Testis (tissue), 3 donors: Measurements from ENCODE around the gene GNPAT. TPM values are rescaled to one million over a fixed set of nuclear protein-coding genes. Genes with fewer than 3 reads are reported as not detected.
A peak's percentile ranks its signal among the peaks of the same experiment; 100 is the strongest.
"Not testable (repeated sequence)": the region's sequence is repeated elsewhere in the genome, so short reads cannot be mapped to it uniquely, and the experiment has no call there.

Experiments used
- DNase-seq: peaks from one replicate; pipeline ENCODE4 v3.0.0-alpha.2; 2019
- H3K27ac ChIP-seq, 2 donors: fragments of 200-600 bp; sonication (generic); one replicate each; pipeline ENCODE4 v1.5.1; 2019
- H3K27me3 ChIP-seq: fragments of 200-600 bp; sonication (generic); one replicate; pipeline ENCODE4 v1.5.1; 2019
- H3K36me3 ChIP-seq: fragments of 200-600 bp; sonication (generic); one replicate; pipeline ENCODE4 v1.5.1; 2017; ENCODE audit warnings: low read depth; ENCODE audit errors: missing control alignments
- H3K4me1 ChIP-seq: fragments of 200-600 bp; sonication (generic); one replicate; pipeline ENCODE4 v1.5.1; 2019
- H3K4me3 ChIP-seq, 2 donors: fragments of 200-600 bp; sonication (generic); one replicate each; pipeline ENCODE4 v1.5.1; 2017 to 2019
- H3K9me3 ChIP-seq: fragments of 200-600 bp; sonication (generic); one replicate; pipeline ENCODE4 v1.5.1; 2017
- CTCF ChIP-seq, 3 experiments: fragments of 450-650 bp in 2 of 3; fragments of 200-600 bp in 1 of 3; sonication (generic) in 1 of 3; IDR thresholded peaks; one replicate each; pipeline ENCODE4 v1.5.1; 2016 to 2019; ENCODE audit warnings: antibody characterized with exemption in 3 of 3, mild to moderate bottlenecking in 2 of 3, moderate library complexity in 1 of 3
- POLR2A ChIP-seq: fragments of 450-650 bp; IDR thresholded peaks from one replicate; pipeline ENCODE4 v1.6.1; 2017; ENCODE audit warnings: antibody characterized with exemption, mild to moderate bottlenecking, moderate library complexity
- WGBS, 2 donors: methylation state at CpG; one replicate each; pipeline ENCODE4 v1.1.5; 2018; 5-methylcytosine and 5-hydroxymethylcytosine counted together
- intact Hi-C: fragments of 100-400 bp; cut with DNase I; formaldehyde crosslinking; loops from one replicate; pipeline ENCODE4 v1.15.1; 2023; ENCODE audit warnings: low total_unique reads
- polyA plus RNA-seq: library from polyadenylated mRNA; stranded (reverse); fragments of 350-450 nt; fragmentation: Illumina TruSeq; extraction: RNeasy Lipid Tissue Mini Kit (QIAGEN cat#74804); gene quantifications from one replicate; pipeline ENCODE4 v1.2.3, GENCODE V29; 2014; ENCODE audit warnings: low read depth, low replicate concordance; ENCODE audit not compliant: insufficient read depth
- total RNA-seq, 2 donors: library from RNA; depleted of rRNA; stranded (reverse); fragments of >200 nt; gene quantifications; one replicate each; pipeline ENCODE4 v1.2.3, GENCODE V29; 2016

GNPAT gene
- total and polyA plus RNA-seq, 3 donors from 2014 or later, result 35.0 to 71.9 (median 43.5) TPM

GRCh38 chr1:231211005-231211857 lies 29.8 kb upstream of the GNPAT start:
- Histone ChIP-seq H3K27ac (no peak overlapping the region), H3K27me3 (no peaks in the 10 kb centered on the region), H3K36me3 (no peaks in the 10 kb centered on the region), H3K4me1 (peaks cover 4% of the 10 kb centered on the region), H3K9me3 (no peaks in the 10 kb centered on the region), H3K4me3 (peak overlapping the region; percentile 37 to 56)
- peak; percentile 65 to 86 (median 80) for TF ChIP-seq CTCF (IDR thresholded peaks at IDR 0.05)
- TF ChIP-seq POLR2A, result no peak
- intact Hi-C loops, result no loop called here
- peak; percentile 83 for DNase-seq
- 14 to 19% methylated on average over 20 to 28 of the region's 28 CpGs for WGBS, 2 donors

- H3K9me3 ChIP-seq, H3K27ac ChIP-seq, DNase-seq, H3K27me3 ChIP-seq, H3K36me3 ChIP-seq, H3K4me3 ChIP-seq, intact Hi-C loops, H3K4me1 ChIP-seq: not testable (repeated sequence)
- WGBS, 2 donors, result 35 to 44% methylated on average over 5 of the region's 5 CpGs
Observed at GRCh38 chr1:231212301-231212700, 28.7 kb upstream of the GNPAT start.

GRCh38 chr1:231213831-231214573 lies 27.0 kb upstream of the GNPAT start:
- 92 to 94% methylated on average over 17 to 22 of the region's 22 CpGs for WGBS, 2 donors
- peaks cover 4% of the 10 kb centered on the region for H3K4me1 ChIP-seq
- H3K9me3 ChIP-seq, result no peaks in the 10 kb centered on the region
- no peak for DNase-seq
- TF ChIP-seq POLR2A (no peak), CTCF (IDR thresholded peaks at IDR 0.05) (no peak)
- H3K36me3 ChIP-seq, result no peaks in the 10 kb centered on the region
- no peak overlapping the region for H3K27ac ChIP-seq
- intact Hi-C loops, result no loop called here
- no peak overlapping the region for H3K4me3 ChIP-seq
- no peaks in the 10 kb centered on the region for H3K27me3 ChIP-seq

- DNase-seq, result no peak
- intact Hi-C loops, result loop anchor here (5.0 kb wide), 1 partner anchor 298 kb away; no protein-coding TSS in a partner anchor
Observed at GRCh38 chr1:231214918-231215680, 25.9 kb upstream of the GNPAT start.

More at GRCh38 chr1:231214918-231215680, 25.9 kb upstream of the GNPAT start:
- H3K4me1 ChIP-seq, result peaks cover 4% of the 10 kb centered on the region
- H3K27me3 ChIP-seq, result no peaks in the 10 kb centered on the region
- WGBS, 2 donors, result 81 to 83% methylated on average over 17 of the region's 17 CpGs
- no peak overlapping the region for H3K27ac ChIP-seq
- TF ChIP-seq CTCF (IDR thresholded peaks at IDR 0.05), result no peak
- TF ChIP-seq POLR2A, result no peak
- no peaks in the 10 kb centered on the region for H3K36me3 ChIP-seq
- H3K9me3 ChIP-seq, result no peaks in the 10 kb centered on the region
- no peak overlapping the region for H3K4me3 ChIP-seq
